Measurements from ENCODE around the gene DCAF5.

The DCAF5 gene

GRCh38 chr14:69004731-69005431 is 148.0 kb downstream of the DCAF5 start:
- no peak overlapping the region for H3K4me3 ChIP-seq (ENCODE audit: extremely low read depth, insufficient read depth, low read length, poor library complexity, severe bottlenecking)
- H3K4me1 ChIP-seq (ENCODE audit: control insufficient read depth, insufficient read depth, low read length, poor library complexity, severe bottlenecking) = peaks cover 21% of the 10 kb centered on the region
- no peaks in the 10 kb centered on the region for H3K9me3 ChIP-seq (ENCODE audit: control insufficient read depth, low read length)
- H3K36me3 ChIP-seq (ENCODE audit: control insufficient read depth, insufficient read depth, low read length) = no peaks in the 10 kb centered on the region
- peak overlapping the region; percentile 45 for H3K27ac ChIP-seq (ENCODE audit: low read depth, low read length, severe bottlenecking)
- WGBS, 2 experiments (ENCODE audit: insufficient coverage in 2 of 2) = 51 to 68% methylated on average over 3 of the region's 7 CpGs

GRCh38 chr14:69003626-69004025 is 149.3 kb downstream of the DCAF5 start:
- WGBS, 2 experiments (ENCODE audit: insufficient coverage in 2 of 2) = 91 to 94% methylated on average over 10 of the region's 10 CpGs
- H3K4me3 ChIP-seq (ENCODE audit: extremely low read depth, insufficient read depth, low read length, poor library complexity, severe bottlenecking) = no peak overlapping the region
- H3K9me3 ChIP-seq (ENCODE audit: control insufficient read depth, low read length) = no peaks in the 10 kb centered on the region
- no peak overlapping the region for H3K27ac ChIP-seq (ENCODE audit: low read depth, low read length, severe bottlenecking)
- H3K36me3 ChIP-seq (ENCODE audit: control insufficient read depth, insufficient read depth, low read length) = no peaks in the 10 kb centered on the region
- peaks cover 18% of the 10 kb centered on the region for H3K4me1 ChIP-seq (ENCODE audit: control insufficient read depth, insufficient read depth, low read length, poor library complexity, severe bottlenecking)

GRCh38 chr14:69002069-69002468 is 150.8 kb downstream of the DCAF5 start:
- WGBS, 2 experiments (ENCODE audit: insufficient coverage in 2 of 2) = 68 to 82% methylated on average over 3 of the region's 3 CpGs
- no peaks in the 10 kb centered on the region for H3K9me3 ChIP-seq (ENCODE audit: control insufficient read depth, low read length)

GRCh38 chr14:69001375-69001774 is 151.5 kb downstream of the DCAF5 start:
- 94 to 100% methylated on average over 2 of the region's 2 CpGs for WGBS, 2 experiments (ENCODE audit: insufficient coverage in 2 of 2)
- Histone ChIP-seq H3K9me3 (ENCODE audit: control insufficient read depth, low read length) (no peaks in the 10 kb centered on the region), H3K36me3 (ENCODE audit: control insufficient read depth, insufficient read depth, low read length) (no peaks in the 10 kb centered on the region), H3K4me3 (ENCODE audit: extremely low read depth, insufficient read depth, low read length, poor library complexity, severe bottlenecking) (no peak overlapping the region), H3K4me1 (ENCODE audit: control insufficient read depth, insufficient read depth, low read length, poor library complexity, severe bottlenecking) (peaks cover 17% of the 10 kb centered on the region), H3K27ac (ENCODE audit: low read depth, low read length, severe bottlenecking) (no peak overlapping the region)

More at GRCh38 chr14:69002069-69002468, 150.8 kb downstream of the DCAF5 start:
- Histone ChIP-seq H3K4me1 (ENCODE audit: control insufficient read depth, insufficient read depth, low read length, poor library complexity, severe bottlenecking) (peaks cover 17% of the 10 kb centered on the region), H3K4me3 (ENCODE audit: extremely low read depth, insufficient read depth, low read length, poor library complexity, severe bottlenecking) (no peak overlapping the region), H3K27ac (ENCODE audit: low read depth, low read length, severe bottlenecking) (no peak overlapping the region), H3K36me3 (ENCODE audit: control insufficient read depth, insufficient read depth, low read length) (no peaks in the 10 kb centered on the region)
